ENCODE measurements around the gene FBF1.

DNA sequence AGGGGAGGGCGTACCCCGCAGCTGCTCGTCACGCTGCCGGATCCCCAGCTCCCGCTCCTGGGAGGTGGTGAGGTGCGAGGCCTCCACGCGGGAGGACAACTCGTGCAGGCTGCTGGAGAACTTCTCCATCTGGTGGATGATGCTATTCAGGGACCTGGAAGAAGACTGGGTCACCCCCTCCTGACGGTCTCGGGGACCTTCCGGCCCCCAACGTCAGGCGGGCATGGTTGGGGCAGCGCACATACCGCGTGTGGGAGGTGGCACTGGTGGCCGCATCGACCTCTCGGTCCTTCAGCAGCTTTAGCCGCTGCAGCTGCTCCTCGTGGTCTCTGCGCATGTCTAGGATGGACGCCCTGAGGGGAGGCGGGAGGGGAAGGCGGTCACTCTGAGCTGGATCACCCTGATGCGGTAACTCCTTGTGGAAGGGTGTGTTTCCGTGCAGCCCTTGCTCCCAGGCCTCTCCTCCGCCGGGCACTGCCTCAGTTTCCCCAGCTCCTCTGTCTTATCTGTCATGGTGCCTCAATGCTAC is 22.9 kb downstream of the FBF1 start:
- TF ChIP-seq POLR2A (IDR thresholded peaks at IDR 0.05): no peak
- TF ChIP-seq, protein P1, sequence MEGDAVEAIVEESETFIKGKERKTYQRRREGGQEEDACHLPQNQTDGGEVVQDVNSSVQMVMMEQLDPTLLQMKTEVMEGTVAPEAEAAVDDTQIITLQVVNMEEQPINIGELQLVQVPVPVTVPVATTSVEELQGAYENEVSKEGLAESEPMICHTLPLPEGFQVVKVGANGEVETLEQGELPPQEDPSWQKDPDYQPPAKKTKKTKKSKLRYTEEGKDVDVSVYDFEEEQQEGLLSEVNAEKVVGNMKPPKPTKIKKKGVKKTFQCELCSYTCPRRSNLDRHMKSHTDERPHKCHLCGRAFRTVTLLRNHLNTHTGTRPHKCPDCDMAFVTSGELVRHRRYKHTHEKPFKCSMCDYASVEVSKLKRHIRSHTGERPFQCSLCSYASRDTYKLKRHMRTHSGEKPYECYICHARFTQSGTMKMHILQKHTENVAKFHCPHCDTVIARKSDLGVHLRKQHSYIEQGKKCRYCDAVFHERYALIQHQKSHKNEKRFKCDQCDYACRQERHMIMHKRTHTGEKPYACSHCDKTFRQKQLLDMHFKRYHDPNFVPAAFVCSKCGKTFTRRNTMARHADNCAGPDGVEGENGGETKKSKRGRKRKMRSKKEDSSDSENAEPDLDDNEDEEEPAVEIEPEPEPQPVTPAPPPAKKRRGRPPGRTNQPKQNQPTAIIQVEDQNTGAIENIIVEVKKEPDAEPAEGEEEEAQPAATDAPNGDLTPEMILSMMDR (IDR thresholded peaks at IDR 0.05 in 4 of 5, conservative IDR thresholded peaks at IDR 0.05 in 1 of 5): no peak
